Measurements from ENCODE around the gene KNL1. TPM values are rescaled to one million over a fixed set of nuclear protein-coding genes. Genes with fewer than 3 reads are reported as not detected.

The KNL1 gene
- total RNA-seq, 2 donors from 2014 or later, result not detected

GRCh38 chr15:40594429-40594836 lies 384 bp downstream of the KNL1 start:
- DNase-seq, result peak; percentile 27 to 52 (median 44)
- peak; percentile 32 for ATAC-seq
- intact Hi-C loops (cut with DNase I), result no loop called here
- no peaks in the 10 kb centered on the region for H3K27me3 ChIP-seq
- H3K9me3 ChIP-seq, result no peaks in the 10 kb centered on the region
- peaks cover 10% of the 10 kb centered on the region for H3K4me1 ChIP-seq
- no peak for TF ChIP-seq POLR2A (IDR thresholded peaks at IDR 0.05)
- peak in 3 of 7 experiments; percentile 15 to 37 (median 32) for TF ChIP-seq CTCF (IDR thresholded peaks at IDR 0.05)
- WGBS, 2 donors, result 0 to 1% methylated on average over 17 to 31 of the region's 31 CpGs
- peak overlapping the region in 3 of 4 donors; percentile 88 to 89 (median 88) for H3K27ac ChIP-seq
- no peaks in the 10 kb centered on the region for H3K36me3 ChIP-seq (replicated peaks in 1 of 2; ENCODE audit: insufficient read depth in 1 of 2, low read depth in 2 of 2)
- peak overlapping the region in 1 of 2 donors; percentile 31 for H3K4me3 ChIP-seq

DNA sequence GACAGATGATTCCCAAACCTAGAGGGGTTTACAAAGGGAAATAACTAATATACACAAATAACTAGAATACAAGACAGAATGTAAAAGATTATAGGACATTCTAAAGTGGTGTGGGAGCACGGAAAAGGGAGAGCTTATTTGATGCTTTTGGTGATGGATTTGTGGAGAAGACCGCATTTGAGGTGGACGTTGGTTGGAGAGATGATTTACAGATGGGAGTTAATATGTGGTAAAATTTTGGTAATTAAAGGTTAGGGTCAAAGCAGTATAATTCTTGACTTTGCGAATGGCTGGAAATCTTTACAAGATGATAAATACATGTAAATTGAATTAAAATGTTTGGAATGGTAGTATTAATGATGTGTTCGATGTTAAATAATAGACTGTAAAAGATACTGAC lies 1.2 kb downstream of the KNL1 start:
- no peak overlapping the region for H3K4me3 ChIP-seq
- ATAC-seq, result no peak
- intact Hi-C loops (cut with DNase I), result no loop called here

GRCh38 chr15:40595773-40596172 lies 1.7 kb downstream of the KNL1 start:
- peaks cover 10% of the 10 kb centered on the region for H3K4me1 ChIP-seq
- H3K27ac ChIP-seq, result no peak overlapping the region
- no peak for ATAC-seq
- 50 to 59% methylated on average over 5 of the region's 5 CpGs for WGBS, 2 donors
- intact Hi-C loops (cut with DNase I), result no loop called here
- H3K27me3 ChIP-seq, result no peaks in the 10 kb centered on the region
- no peaks in the 10 kb centered on the region for H3K36me3 ChIP-seq (replicated peaks in 1 of 2; ENCODE audit: insufficient read depth in 1 of 2, low read depth in 2 of 2)
- no peak overlapping the region for H3K4me3 ChIP-seq
- TF ChIP-seq POLR2A (IDR thresholded peaks at IDR 0.05), result no peak
- no peak for TF ChIP-seq CTCF (IDR thresholded peaks at IDR 0.05)
- DNase-seq, result no peak
- no peaks in the 10 kb centered on the region for H3K9me3 ChIP-seq

More for the DNA sequence above, 1.2 kb downstream of the KNL1 start:
- WGBS, 2 donors, result 30 to 31% methylated on average over 5 of the region's 5 CpGs
- TF ChIP-seq CTCF (IDR thresholded peaks at IDR 0.05), result no peak
- no peak for TF ChIP-seq POLR2A (IDR thresholded peaks at IDR 0.05)
- no peak for DNase-seq
- peaks cover 10% of the 10 kb centered on the region for H3K4me1 ChIP-seq
- no peaks in the 10 kb centered on the region for H3K36me3 ChIP-seq (replicated peaks in 1 of 2; ENCODE audit: insufficient read depth in 1 of 2, low read depth in 2 of 2)
- no peak overlapping the region for H3K27ac ChIP-seq
- H3K9me3 ChIP-seq, result no peaks in the 10 kb centered on the region
- H3K27me3 ChIP-seq, result no peaks in the 10 kb centered on the region

DNA sequence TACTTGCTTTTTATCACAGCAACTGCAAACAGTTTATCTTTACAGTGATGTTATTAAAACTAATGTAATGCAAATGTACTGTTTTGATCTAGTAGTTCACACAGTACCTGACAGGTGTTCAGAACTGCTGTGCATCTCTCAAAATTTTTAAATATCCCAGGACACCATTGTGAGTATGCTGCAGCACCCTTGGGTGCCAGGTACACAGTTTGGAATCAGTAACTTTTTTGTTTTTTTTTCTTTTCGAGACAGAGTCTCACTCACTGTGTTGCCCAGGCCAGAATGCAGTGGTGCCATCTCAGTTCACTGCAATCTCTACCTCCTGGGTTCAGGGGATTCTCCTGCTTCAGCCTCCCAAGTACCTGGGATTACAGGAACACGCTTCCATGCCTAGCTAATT lies 3.0 kb downstream of the KNL1 start:
- Histone ChIP-seq H3K9me3 (no peaks in the 10 kb centered on the region), H3K36me3 (replicated peaks in 1 of 2; ENCODE audit: insufficient read depth in 1 of 2, low read depth in 2 of 2) (no peaks in the 10 kb centered on the region), H3K27me3 (no peaks in the 10 kb centered on the region), H3K27ac (no peak overlapping the region), H3K4me1 (peaks cover 10% of the 10 kb centered on the region), H3K4me3 (no peak overlapping the region)
- ATAC-seq (no peak), DNase-seq (no peak)
- intact Hi-C loops (cut with DNase I), result no loop called here
- WGBS, 2 donors, result 97 to 100% methylated on average over 2 of the region's 2 CpGs
- TF ChIP-seq CTCF (IDR thresholded peaks at IDR 0.05), result no peak
- TF ChIP-seq POLR2A (IDR thresholded peaks at IDR 0.05), result no peak

DNA sequence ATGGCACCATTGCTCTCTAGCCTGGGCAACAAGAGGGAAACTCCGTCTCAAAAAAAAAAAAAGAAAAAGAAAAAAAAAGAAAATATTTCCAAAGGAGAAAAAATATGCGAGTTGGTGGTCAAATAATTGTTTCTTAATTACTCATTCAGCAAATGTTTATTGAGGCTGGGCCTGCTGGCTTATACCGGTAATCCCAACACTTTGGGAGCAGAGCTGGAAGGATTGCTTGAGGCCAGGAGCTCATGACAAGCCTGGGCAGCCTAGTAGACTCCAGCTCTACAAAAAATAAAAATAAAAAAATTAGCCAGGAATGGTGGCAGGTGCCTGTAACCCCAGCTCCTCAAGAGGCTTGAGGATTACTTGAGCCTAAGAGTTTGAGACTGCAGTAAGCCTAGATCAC lies 4.1 kb downstream of the KNL1 start:
- no peak for ATAC-seq
- Histone ChIP-seq H3K4me1 (peaks cover 10% of the 10 kb centered on the region), H3K9me3 (no peaks in the 10 kb centered on the region), H3K4me3 (no peak overlapping the region), H3K27ac (no peak overlapping the region), H3K27me3 (no peaks in the 10 kb centered on the region), H3K36me3 (replicated peaks in 1 of 2; ENCODE audit: insufficient read depth in 1 of 2, low read depth in 2 of 2) (no peaks in the 10 kb centered on the region)
- no peak for DNase-seq
- intact Hi-C loops (cut with DNase I), result no loop called here
- 55 to 59% methylated on average over 3 of the region's 3 CpGs for WGBS, 2 donors
- TF ChIP-seq CTCF (IDR thresholded peaks at IDR 0.05), result no peak
- TF ChIP-seq POLR2A (IDR thresholded peaks at IDR 0.05), result no peak
